GM21786 (cell line): ENCODE measurements around the gene LAMTOR3.
"Not testable (repeated sequence)": the region's sequence is repeated elsewhere in the genome, so short reads cannot be mapped to it uniquely, and the experiment has no call there.

Experiments used
- ATAC-seq: cut with Tn5 transposase; IDR thresholded peaks from one replicate; pipeline ENCODE4 v1.9.1; 2021; ENCODE audit not compliant: unreplicated experiment

The LAMTOR3 gene

DNA sequence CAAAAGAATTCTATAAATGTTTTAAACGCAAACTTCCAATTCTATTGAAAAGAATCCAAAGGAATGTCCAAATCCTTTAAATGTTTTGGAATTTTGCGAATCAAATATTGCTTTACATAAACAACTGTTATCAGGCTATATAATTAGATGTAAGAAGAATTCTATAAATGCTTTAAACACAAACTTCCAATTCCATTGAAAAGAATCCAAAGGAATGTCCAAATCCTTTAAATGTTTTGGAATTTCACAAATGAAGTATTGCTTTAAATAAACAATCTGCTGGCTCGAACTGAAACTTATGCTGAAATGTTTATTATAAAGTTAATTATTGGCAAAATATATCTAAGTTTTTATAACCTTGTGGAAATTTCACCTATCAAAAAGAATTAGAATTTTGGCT lies 61.5 kb downstream of the LAMTOR3 start:
- no peak for ATAC-seq

DNA sequence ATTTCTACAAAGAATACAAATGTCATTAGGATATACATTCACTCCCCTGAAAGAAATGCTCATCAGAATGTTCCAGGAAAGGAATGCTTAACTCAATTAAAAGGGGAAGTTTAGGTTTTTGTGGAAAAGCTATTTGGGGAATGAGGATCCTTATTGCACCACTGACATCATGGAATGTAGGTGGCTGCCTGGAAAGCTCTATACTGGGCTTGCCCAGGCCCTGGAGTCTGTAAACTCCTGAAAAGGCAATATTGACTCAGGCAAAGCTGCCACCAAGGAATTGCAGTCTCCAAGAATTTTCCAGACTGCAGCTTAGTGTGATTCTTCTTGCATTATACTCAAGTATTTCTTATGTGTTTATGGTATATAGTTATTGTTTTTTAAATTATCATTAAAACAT lies 61.9 kb downstream of the LAMTOR3 start:
- ATAC-seq, result no peak

DNA sequence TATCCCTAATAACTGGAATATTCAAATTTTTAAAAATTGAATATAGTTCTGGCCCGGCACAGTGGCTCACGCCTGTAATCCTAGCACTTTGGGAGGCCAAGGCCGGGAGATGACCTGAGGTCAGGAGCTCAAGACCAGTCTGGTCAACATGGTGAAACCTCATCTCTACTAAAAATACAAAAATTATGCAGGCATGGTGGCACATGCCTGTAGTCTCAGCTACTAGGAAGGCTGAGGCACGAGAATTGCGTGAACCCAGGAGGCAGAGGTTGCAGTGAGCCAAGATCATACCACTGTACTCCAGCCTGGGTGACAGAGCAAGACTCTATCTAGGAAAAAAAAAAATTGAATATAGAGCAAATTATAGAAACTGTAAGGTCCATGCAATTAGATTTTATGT lies 64.2 kb downstream of the LAMTOR3 start:
- not testable (repeated sequence) for ATAC-seq

DNA sequence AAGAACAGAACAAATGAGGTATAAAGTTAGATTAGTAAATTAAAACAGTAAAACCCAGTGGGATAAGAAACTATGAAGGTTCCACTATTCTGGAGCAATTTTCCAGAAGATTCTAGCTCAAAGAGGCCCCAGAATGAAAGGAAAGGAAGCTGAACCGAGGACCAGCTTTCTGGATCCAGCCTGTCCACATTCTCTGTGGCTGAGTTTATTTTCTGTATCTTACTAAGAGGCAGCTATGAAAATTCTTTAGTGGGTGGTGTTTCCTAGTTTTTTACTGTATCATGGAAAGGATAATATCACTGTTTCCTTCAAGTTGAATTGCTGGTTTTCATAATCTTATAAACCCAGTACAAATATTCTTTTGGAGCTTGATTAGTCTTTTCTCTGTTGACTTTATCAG lies 65.8 kb downstream of the LAMTOR3 start:
- no peak for ATAC-seq
